PFSK-1 (cell line): Measurements from ENCODE around the gene CHEK2.

Experiments used
- FOXP2 ChIP-seq: optimal IDR thresholded peaks from 2 replicates; pipeline ENCODE3; 2011; ENCODE audit warnings: borderline replicate concordance, control low read depth, inconsistent platforms; ENCODE audit not compliant: insufficient read depth; ENCODE audit errors: extremely low read length, extremely low read depth
- POLR2AphosphoS5 ChIP-seq: IDR thresholded peaks from 2 replicates; pipeline ENCODE4 v1.6.1; 2012; ENCODE audit warnings: low read depth, mild to moderate bottlenecking, control low read depth, low read length, moderate library complexity
- REST ChIP-seq, 2 experiments: IDR thresholded peaks; 2 replicates each; pipeline versions ENCODE4 v1.6.1 to v1.8.0; 2011 to 2012; ENCODE audit warnings: low read depth in 2 of 2, low read length in 2 of 2, control low read depth in 1 of 2, inconsistent platforms in 1 of 2, mild to moderate bottlenecking in 1 of 2, moderate library complexity in 1 of 2; ENCODE audit not compliant: insufficient read depth in 1 of 2
- SIN3A ChIP-seq: IDR thresholded peaks from 2 replicates; pipeline ENCODE4 v1.6.1; 2012; ENCODE audit warnings: mild to moderate bottlenecking, low read length, moderate library complexity, borderline replicate concordance; ENCODE audit not compliant: insufficient read depth
- TAF1 ChIP-seq: IDR thresholded peaks from 2 replicates; pipeline ENCODE4 v1.6.1; 2012; ENCODE audit warnings: low read length, control low read depth, borderline replicate concordance; ENCODE audit not compliant: insufficient read depth

CHEK2 gene

DNA sequence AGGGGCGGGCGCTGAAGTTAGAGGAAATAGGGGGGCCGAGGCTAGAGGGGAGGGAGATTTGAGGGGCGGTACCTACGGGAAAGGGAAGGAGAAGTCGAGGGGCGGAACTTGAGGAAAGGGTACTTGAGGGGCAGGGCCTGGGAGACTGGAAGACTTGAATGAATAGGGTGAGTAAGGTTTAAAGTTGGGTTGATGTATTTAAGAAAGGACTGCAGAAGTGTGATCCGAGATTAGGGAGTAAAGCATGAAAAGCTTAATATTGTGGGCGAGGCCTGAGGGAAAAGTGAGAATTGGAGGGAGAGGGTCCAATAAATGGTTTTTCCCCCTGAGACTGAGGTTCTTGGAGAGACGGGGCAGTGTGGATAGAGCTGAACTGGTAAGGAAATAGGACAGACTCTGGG, 942 bp upstream of the CHEK2 start:
- TF ChIP-seq POLR2AphosphoS5, result no peak

DNA sequence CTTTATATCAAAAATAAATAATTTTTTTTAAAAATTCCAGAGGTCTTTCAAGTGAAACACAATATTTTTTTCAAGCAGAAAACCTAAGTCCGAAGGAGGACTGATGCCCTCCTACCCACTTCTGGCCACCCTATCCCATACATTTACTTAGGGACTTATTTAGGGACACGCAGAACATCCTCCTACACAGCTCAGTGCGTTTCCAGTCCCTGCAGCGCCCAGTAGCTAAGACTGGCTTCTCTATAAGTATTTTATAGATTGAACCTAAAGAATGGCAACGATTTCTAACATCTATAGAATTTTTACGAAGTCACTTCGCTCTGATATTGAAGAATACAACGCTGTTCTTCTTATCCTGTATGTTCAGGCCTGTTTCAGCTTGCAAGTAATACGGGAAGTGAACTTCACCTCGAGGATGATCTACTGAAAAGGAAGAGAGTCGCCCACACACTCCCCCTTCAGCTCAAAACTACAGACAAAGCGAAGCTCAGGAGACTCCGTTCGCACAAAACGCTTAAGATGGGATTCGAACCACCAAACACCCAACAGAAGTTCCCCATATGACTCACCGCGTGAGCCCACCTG, 328 bp downstream of the CHEK2 start:
- TF ChIP-seq TAF1 (no peak), FOXP2 (no peak), POLR2AphosphoS5 (no peak), SIN3A (no peak), REST (IDR thresholded peaks at IDR 0.05; ENCODE audit: insufficient read depth in 1 of 2, low read depth in 2 of 2, low read length in 2 of 2) (no peak)

- no peak for TF ChIP-seq FOXP2
- no peak for TF ChIP-seq SIN3A
- TF ChIP-seq REST (IDR thresholded peaks at IDR 0.05; ENCODE audit: insufficient read depth in 1 of 2, low read depth in 2 of 2, low read length in 2 of 2), result no peak
- TF ChIP-seq POLR2AphosphoS5, result no peak
- TF ChIP-seq TAF1, result no peak
Measured at GRCh38 chr22:28737701-28738100, 3.9 kb downstream of the CHEK2 start.

- TF ChIP-seq TAF1 (no peak), REST (IDR thresholded peaks at IDR 0.05; ENCODE audit: insufficient read depth in 1 of 2, low read depth in 2 of 2, low read length in 2 of 2) (no peak), POLR2AphosphoS5 (no peak), FOXP2 (no peak), SIN3A (no peak)
Measured at GRCh38 chr22:28736301-28737155, 5.1 kb downstream of the CHEK2 start.

- no peak for TF ChIP-seq FOXP2
- TF ChIP-seq POLR2AphosphoS5, result no peak
- TF ChIP-seq SIN3A, result no peak
- no peak for TF ChIP-seq TAF1
- TF ChIP-seq REST (IDR thresholded peaks at IDR 0.05; ENCODE audit: insufficient read depth in 1 of 2, low read depth in 2 of 2, low read length in 2 of 2), result no peak
Measured at GRCh38 chr22:28734393-28734792, 7.2 kb downstream of the CHEK2 start.
